H1 (cell line): ENCODE measurements around the gene LRRC41.

ENCODE experiments used
- POLR2A ChIP-seq, 2 experiments: IDR thresholded peaks; 1 replicate in 1 of 2; 2 replicates in 1 of 2; pipeline ENCODE4 v1.6.1; 2011; ENCODE audit warnings: low read depth in 2 of 2, low read length in 2 of 2, mild to moderate bottlenecking in 2 of 2; ENCODE audit errors: control extremely low read depth in 1 of 2
- SIN3A ChIP-seq, 2 experiments: IDR thresholded peaks in 1 of 2; conservative IDR thresholded peaks in 1 of 2; 2 replicates each; pipeline ENCODE4 v1.6.1; 2011 to 2012; ENCODE audit warnings: low read length in 2 of 2, improper control_type of control experiment in 1 of 2, low read depth in 1 of 2, mild to moderate bottlenecking in 1 of 2
- ZNF274 ChIP-seq: IDR thresholded peaks from 2 replicates; pipeline ENCODE4 v1.7.0; 2012; ENCODE audit warnings: low read length, borderline replicate concordance; ENCODE audit errors: extremely low read depth

GRCh38 chr1:46306159-46306530, 2.7 kb upstream of the LRRC41 start:
- TF ChIP-seq POLR2A (IDR thresholded peaks at IDR 0.05; ENCODE audit: control extremely low read depth in 1 of 2, low read depth in 2 of 2, low read length in 2 of 2) (no peak), ZNF274 (no peak), SIN3A (conservative IDR thresholded peaks at IDR 0.05 in 1 of 2, IDR thresholded peaks at IDR 0.05 in 1 of 2; ENCODE audit: low read depth in 1 of 2, low read length in 2 of 2) (no peak)
